Measurements from ENCODE around the gene YAE1. TPM values are rescaled to one million over a fixed set of nuclear protein-coding genes. Genes with fewer than 3 reads are reported as not detected.

Gene YAE1
- total RNA-seq, 6 experiments from 2014 or later, result 5.4 to 11.2 (median 7.4) TPM

- no peak overlapping the region for H3K27ac ChIP-seq
- TF ChIP-seq, protein P1, sequence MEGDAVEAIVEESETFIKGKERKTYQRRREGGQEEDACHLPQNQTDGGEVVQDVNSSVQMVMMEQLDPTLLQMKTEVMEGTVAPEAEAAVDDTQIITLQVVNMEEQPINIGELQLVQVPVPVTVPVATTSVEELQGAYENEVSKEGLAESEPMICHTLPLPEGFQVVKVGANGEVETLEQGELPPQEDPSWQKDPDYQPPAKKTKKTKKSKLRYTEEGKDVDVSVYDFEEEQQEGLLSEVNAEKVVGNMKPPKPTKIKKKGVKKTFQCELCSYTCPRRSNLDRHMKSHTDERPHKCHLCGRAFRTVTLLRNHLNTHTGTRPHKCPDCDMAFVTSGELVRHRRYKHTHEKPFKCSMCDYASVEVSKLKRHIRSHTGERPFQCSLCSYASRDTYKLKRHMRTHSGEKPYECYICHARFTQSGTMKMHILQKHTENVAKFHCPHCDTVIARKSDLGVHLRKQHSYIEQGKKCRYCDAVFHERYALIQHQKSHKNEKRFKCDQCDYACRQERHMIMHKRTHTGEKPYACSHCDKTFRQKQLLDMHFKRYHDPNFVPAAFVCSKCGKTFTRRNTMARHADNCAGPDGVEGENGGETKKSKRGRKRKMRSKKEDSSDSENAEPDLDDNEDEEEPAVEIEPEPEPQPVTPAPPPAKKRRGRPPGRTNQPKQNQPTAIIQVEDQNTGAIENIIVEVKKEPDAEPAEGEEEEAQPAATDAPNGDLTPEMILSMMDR (IDR thresholded peaks at IDR 0.05), result no peak
- no peak for TF ChIP-seq POLR2A (IDR thresholded peaks at IDR 0.05)
- WGBS (ENCODE audit: insufficient coverage, low coverage, low lambda C conversion rate, missing lambda C conversion rate), result 70% methylated on average over 2 of the region's 2 CpGs
- no peak for ATAC-seq
- DNase-seq, result no peak
- H3K4me1 ChIP-seq, result no peaks in the 10 kb centered on the region
- H3K9me3 ChIP-seq, result no peaks in the 10 kb centered on the region
- H3K27me3 ChIP-seq, result no peaks in the 10 kb centered on the region
- no peaks in the 10 kb centered on the region for H3K36me3 ChIP-seq
- no peak overlapping the region for H3K4me3 ChIP-seq
- intact Hi-C loops (cut with DNase I), result loop anchor here in 1 of 2 donors (5.0 kb wide), 1 partner anchor 159 kb away; no protein-coding TSS in a partner anchor
Measured at GRCh38 chr7:39583539-39583938, 17.3 kb downstream of the YAE1 start.

GRCh38 chr7:39587393-39587792 is 21.2 kb downstream of the YAE1 start:
- H3K9me3 ChIP-seq, result no peaks in the 10 kb centered on the region
- no peak overlapping the region for H3K27ac ChIP-seq
- DNase-seq (no peak), ATAC-seq (no peak)
- intact Hi-C loops (cut with DNase I), result no loop called here
- no peak overlapping the region for H3K4me3 ChIP-seq
- no peaks in the 10 kb centered on the region for H3K36me3 ChIP-seq
- H3K4me1 ChIP-seq, result no peaks in the 10 kb centered on the region
- TF ChIP-seq, protein P1 (IDR thresholded peaks at IDR 0.05), result no peak
- TF ChIP-seq POLR2A (IDR thresholded peaks at IDR 0.05), result no peak
- no peaks in the 10 kb centered on the region for H3K27me3 ChIP-seq

DNA sequence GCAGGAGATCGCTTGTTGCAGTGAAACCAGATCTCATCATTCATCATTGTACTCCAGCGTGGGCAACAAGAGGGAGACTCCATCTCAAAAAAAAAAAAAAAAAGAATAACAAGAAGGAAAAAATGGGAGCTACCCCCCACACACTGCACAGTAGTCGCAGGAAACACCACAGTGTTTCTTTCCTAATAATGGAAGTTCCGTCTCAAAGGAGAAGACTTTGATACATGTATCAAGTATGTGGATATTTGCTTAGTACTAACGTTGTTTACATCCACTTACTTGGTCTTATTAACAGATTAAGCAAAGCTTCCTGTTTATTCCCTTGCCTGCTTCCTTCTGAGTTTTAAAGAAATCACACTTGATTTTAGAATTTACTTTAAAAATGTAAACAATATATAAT is 22.2 kb downstream of the YAE1 start:
- H3K9me3 ChIP-seq, result no peaks in the 10 kb centered on the region
- H3K4me1 ChIP-seq, result no peaks in the 10 kb centered on the region
- no peaks in the 10 kb centered on the region for H3K36me3 ChIP-seq
- no peaks in the 10 kb centered on the region for H3K27me3 ChIP-seq
- no peak overlapping the region for H3K4me3 ChIP-seq
- no peak for DNase-seq
- ATAC-seq, result peak in 1 of 4 donors; percentile 23
- no peak overlapping the region for H3K27ac ChIP-seq
- no peak for TF ChIP-seq POLR2A (IDR thresholded peaks at IDR 0.05)
- TF ChIP-seq, protein P1 (IDR thresholded peaks at IDR 0.05), result no peak
- intact Hi-C loops (cut with DNase I), result no loop called here
- WGBS (ENCODE audit: insufficient coverage, low coverage, low lambda C conversion rate, missing lambda C conversion rate), result 54% methylated on average over 5 of the region's 5 CpGs

DNA sequence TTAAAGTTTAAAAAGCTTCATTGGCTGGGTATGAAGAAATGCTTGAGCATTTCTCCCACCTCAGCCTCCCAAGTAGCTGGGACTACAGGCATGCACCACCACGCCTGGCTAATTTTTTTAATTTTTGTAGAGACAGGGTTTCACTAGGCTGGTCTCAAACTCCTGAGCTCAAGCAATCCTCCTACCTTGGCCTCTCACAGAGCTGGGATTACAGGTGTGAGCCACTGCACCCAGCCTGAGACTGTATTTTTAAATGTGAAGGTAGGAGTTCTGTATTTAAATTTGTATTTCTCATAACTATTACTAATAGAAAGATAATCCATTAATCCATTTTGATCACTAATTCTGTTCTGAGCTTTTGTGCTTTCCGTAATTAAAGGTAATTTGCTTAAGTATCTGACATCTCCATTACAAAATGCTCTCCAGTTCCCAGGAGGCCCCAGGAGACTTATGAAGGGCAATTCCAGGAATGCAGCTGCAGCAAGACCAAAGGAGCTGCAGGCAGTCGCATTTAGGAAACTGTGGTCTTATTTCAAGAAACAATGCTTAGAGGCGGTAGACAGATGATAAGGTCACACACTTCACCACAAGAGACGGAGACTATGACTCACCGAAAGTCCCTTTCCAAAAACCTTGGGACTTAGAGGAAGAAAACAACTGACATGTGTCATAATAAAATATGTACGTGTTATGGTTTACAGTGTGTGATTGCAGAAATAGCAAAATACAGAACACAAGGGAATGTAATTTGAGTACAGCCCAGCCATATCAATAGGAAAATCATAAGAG is 23.3 kb downstream of the YAE1 start:
- Histone ChIP-seq H3K9me3 (no peaks in the 10 kb centered on the region), H3K27ac (no peak overlapping the region), H3K4me1 (no peaks in the 10 kb centered on the region), H3K36me3 (no peaks in the 10 kb centered on the region), H3K27me3 (no peaks in the 10 kb centered on the region), H3K4me3 (no peak overlapping the region)
- no peak for DNase-seq
- peak; percentile 38 to 90 (median 72) for ATAC-seq
- 50% methylated on average over 7 of the region's 7 CpGs for WGBS (ENCODE audit: insufficient coverage, low coverage, low lambda C conversion rate, missing lambda C conversion rate)
- intact Hi-C loops (cut with DNase I), result no loop called here
- TF ChIP-seq, protein P1 (IDR thresholded peaks at IDR 0.05), result no peak
- no peak for TF ChIP-seq POLR2A (IDR thresholded peaks at IDR 0.05)

Data from right lobe of liver (tissue), 6 donors.